ENCODE data around the gene DMD.

The DMD gene

GRCh38 chrX:31805781-31806180, 1405.6 kb downstream of the DMD start:
- no peak for DNase-seq (ENCODE audit: extremely low read depth in 1 of 2, low read depth in 1 of 2)

- no peak for DNase-seq (ENCODE audit: extremely low read depth in 1 of 2, low read depth in 1 of 2)
These were observed 1411.1 kb downstream of the DMD start for GRCh38 chrX:31800219-31800618.

- DNase-seq (ENCODE audit: extremely low read depth in 1 of 2, low read depth in 1 of 2) = no peak
These were observed 1414.7 kb downstream of the DMD start for GRCh38 chrX:31796624-31797023.

- DNase-seq (ENCODE audit: extremely low read depth in 1 of 2, low read depth in 1 of 2) = no peak
These were observed 1463.9 kb downstream of the DMD start for GRCh38 chrX:31747411-31747810.

- DNase-seq (ENCODE audit: extremely low read depth in 1 of 2, low read depth in 1 of 2) = no peak
These were observed 1468.3 kb downstream of the DMD start for GRCh38 chrX:31743004-31743403.

GRCh38 chrX:31717474-31717873, 1493.9 kb downstream of the DMD start:
- no peak for DNase-seq (ENCODE audit: extremely low read depth in 1 of 2, low read depth in 1 of 2)

- no peak for DNase-seq (ENCODE audit: extremely low read depth in 1 of 2, low read depth in 1 of 2)
These were observed 1495.7 kb downstream of the DMD start for GRCh38 chrX:31715675-31716074.

GRCh38 chrX:31714797-31715196, 1496.6 kb downstream of the DMD start:
- DNase-seq (ENCODE audit: extremely low read depth in 1 of 2, low read depth in 1 of 2) = no peak

GRCh38 chrX:31713120-31713519, 1498.2 kb downstream of the DMD start:
- no peak for DNase-seq (ENCODE audit: extremely low read depth in 1 of 2, low read depth in 1 of 2)

- no peak for DNase-seq (ENCODE audit: extremely low read depth in 1 of 2, low read depth in 1 of 2)
These were observed 1500.2 kb downstream of the DMD start for GRCh38 chrX:31711166-31711565.

- DNase-seq (ENCODE audit: extremely low read depth in 1 of 2, low read depth in 1 of 2) = no peak
These were observed 1503.2 kb downstream of the DMD start for GRCh38 chrX:31708116-31708515.

- DNase-seq (ENCODE audit: extremely low read depth in 1 of 2, low read depth in 1 of 2) = no peak
These were observed 1504.9 kb downstream of the DMD start for GRCh38 chrX:31706466-31706865.

- DNase-seq (ENCODE audit: extremely low read depth in 1 of 2, low read depth in 1 of 2) = no peak
These were observed 1505.5 kb downstream of the DMD start for GRCh38 chrX:31705816-31706215.

- no peak for DNase-seq (ENCODE audit: extremely low read depth in 1 of 2, low read depth in 1 of 2)
These were observed 1506.4 kb downstream of the DMD start for GRCh38 chrX:31704938-31705337.

- no peak for DNase-seq (ENCODE audit: extremely low read depth in 1 of 2, low read depth in 1 of 2)
These were observed 1509.1 kb downstream of the DMD start for GRCh38 chrX:31702222-31702621.

- no peak for DNase-seq (ENCODE audit: extremely low read depth in 1 of 2, low read depth in 1 of 2)
These were observed 1513.9 kb downstream of the DMD start for GRCh38 chrX:31697294-31697916.

GRCh38 chrX:31679861-31680260, 1531.5 kb downstream of the DMD start:
- DNase-seq (ENCODE audit: extremely low read depth in 1 of 2, low read depth in 1 of 2) = no peak

GRCh38 chrX:31670245-31670644, 1541.1 kb downstream of the DMD start:
- DNase-seq (ENCODE audit: extremely low read depth in 1 of 2, low read depth in 1 of 2) = no peak

GRCh38 chrX:31665454-31665853, 1545.9 kb downstream of the DMD start:
- DNase-seq (ENCODE audit: extremely low read depth in 1 of 2, low read depth in 1 of 2) = no peak

GRCh38 chrX:31663172-31663571, 1548.2 kb downstream of the DMD start:
- no peak for DNase-seq (ENCODE audit: extremely low read depth in 1 of 2, low read depth in 1 of 2)

- no peak for DNase-seq (ENCODE audit: extremely low read depth in 1 of 2, low read depth in 1 of 2)
These were observed 1550.0 kb downstream of the DMD start for GRCh38 chrX:31661280-31661810.

GRCh38 chrX:31658360-31658759, 1553.0 kb downstream of the DMD start:
- no peak for DNase-seq (ENCODE audit: extremely low read depth in 1 of 2, low read depth in 1 of 2)

GRCh38 chrX:31656013-31656412, 1555.3 kb downstream of the DMD start:
- DNase-seq (ENCODE audit: extremely low read depth in 1 of 2, low read depth in 1 of 2) = no peak
